ENCODE measurements around the gene ATF7IP.
"Not testable (repeated sequence)": the region's sequence is repeated elsewhere in the genome, so short reads cannot be mapped to it uniquely, and the experiment has no call there.

Gene ATF7IP

DNA sequence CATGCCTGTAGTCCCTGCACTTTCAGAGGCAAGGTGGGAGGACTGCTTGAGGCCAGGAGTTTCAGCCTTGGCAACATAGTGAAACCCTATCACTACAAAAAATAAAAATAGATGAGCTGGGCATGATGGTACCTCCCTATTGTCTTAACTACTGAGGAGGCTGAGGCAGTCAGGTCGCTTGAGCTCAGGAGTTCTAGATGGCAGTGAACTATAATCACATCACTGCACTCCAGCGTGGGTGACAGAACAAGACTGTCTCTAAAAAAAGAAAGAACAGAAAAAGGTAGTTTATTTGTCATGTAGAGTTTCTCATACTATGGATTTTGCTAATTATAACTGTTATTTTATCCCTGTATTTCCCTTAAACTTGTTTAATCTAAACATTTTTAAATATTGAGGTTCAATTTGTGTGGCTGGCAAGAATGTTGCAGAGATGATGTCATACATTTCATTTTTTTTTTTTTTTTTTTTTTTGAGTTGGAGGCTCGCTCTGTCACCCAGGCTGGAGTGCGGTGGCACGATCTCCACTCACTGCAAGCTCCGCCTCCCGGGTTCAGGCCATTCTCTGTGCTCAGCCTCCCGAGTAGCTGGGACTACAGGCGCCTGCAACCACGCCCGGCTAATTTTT lies 39.7 kb upstream of the ATF7IP start:
- H3K4me3 ChIP-seq (ENCODE audit: severe bottlenecking), result no peak overlapping the region
- DNase-seq (ENCODE audit: low spot score) (no peak), ATAC-seq (ENCODE audit: low read depth) (no peak)
- no peaks in the 10 kb centered on the region for H3K9me3 ChIP-seq (ENCODE audit: severe bottlenecking)
- no peaks in the 10 kb centered on the region for H3K36me3 ChIP-seq (ENCODE audit: low read depth)
- no peaks in the 10 kb centered on the region for H3K27me3 ChIP-seq (ENCODE audit: insufficient read depth, poor library complexity, severe bottlenecking)
- H3K4me1 ChIP-seq (ENCODE audit: insufficient read depth, poor library complexity, severe bottlenecking), result no peaks in the 10 kb centered on the region
- no peak overlapping the region for H3K27ac ChIP-seq (ENCODE audit: poor library complexity, severe bottlenecking)
- TF ChIP-seq, protein P1, sequence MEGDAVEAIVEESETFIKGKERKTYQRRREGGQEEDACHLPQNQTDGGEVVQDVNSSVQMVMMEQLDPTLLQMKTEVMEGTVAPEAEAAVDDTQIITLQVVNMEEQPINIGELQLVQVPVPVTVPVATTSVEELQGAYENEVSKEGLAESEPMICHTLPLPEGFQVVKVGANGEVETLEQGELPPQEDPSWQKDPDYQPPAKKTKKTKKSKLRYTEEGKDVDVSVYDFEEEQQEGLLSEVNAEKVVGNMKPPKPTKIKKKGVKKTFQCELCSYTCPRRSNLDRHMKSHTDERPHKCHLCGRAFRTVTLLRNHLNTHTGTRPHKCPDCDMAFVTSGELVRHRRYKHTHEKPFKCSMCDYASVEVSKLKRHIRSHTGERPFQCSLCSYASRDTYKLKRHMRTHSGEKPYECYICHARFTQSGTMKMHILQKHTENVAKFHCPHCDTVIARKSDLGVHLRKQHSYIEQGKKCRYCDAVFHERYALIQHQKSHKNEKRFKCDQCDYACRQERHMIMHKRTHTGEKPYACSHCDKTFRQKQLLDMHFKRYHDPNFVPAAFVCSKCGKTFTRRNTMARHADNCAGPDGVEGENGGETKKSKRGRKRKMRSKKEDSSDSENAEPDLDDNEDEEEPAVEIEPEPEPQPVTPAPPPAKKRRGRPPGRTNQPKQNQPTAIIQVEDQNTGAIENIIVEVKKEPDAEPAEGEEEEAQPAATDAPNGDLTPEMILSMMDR (IDR thresholded peaks at IDR 0.05; ENCODE audit: poor library complexity, severe bottlenecking), result no peak

DNA sequence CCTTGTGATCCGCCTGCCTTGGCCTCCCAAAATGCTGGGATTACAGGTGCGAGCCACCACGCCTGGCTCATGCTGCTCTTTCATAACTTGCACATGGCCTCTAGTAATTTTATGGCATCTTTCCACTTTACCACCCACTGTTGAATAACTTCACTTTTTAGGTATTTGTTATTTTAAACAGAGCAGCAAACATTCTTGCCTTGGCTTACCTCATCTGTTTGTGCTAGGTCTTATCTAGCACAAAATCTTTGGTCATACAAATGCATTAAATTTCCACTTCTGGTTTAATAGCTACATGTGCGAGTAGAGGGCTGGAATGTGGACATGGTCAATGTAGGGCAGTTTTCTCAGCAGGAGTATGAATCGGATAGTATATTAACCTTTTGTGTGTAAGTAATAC lies 38.8 kb upstream of the ATF7IP start:
- Histone ChIP-seq H3K27ac (ENCODE audit: poor library complexity, severe bottlenecking) (no peak overlapping the region), H3K4me1 (ENCODE audit: insufficient read depth, poor library complexity, severe bottlenecking) (no peaks in the 10 kb centered on the region), H3K36me3 (ENCODE audit: low read depth) (no peaks in the 10 kb centered on the region), H3K27me3 (ENCODE audit: insufficient read depth, poor library complexity, severe bottlenecking) (no peaks in the 10 kb centered on the region), H3K9me3 (ENCODE audit: severe bottlenecking) (no peaks in the 10 kb centered on the region), H3K4me3 (ENCODE audit: severe bottlenecking) (no peak overlapping the region)
- DNase-seq (ENCODE audit: low spot score) (no peak), ATAC-seq (ENCODE audit: low read depth) (no peak)
- TF ChIP-seq, protein P1 (IDR thresholded peaks at IDR 0.05; ENCODE audit: poor library complexity, severe bottlenecking), result no peak

DNA sequence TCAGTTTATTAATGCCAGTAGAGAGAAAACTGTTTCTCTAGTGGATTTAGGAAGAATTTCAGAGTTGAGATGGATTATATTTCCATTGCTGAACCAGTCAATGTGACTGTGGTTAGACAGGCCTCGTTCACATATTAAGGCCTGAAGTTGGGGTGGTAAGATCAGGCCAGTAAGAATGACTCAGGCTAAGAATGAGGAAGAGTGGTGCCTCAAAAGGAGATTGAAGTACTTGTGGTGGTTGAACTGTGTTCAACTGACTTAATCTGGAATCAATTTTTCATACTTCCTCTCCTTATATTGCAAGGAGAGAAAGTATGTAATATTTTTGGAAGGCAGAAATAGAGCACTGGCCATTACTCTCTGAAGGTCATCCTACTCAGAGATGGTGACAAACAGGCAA lies 37.8 kb upstream of the ATF7IP start:
- Histone ChIP-seq H3K27ac (ENCODE audit: poor library complexity, severe bottlenecking) (no peak overlapping the region), H3K4me3 (ENCODE audit: severe bottlenecking) (no peak overlapping the region), H3K4me1 (ENCODE audit: insufficient read depth, poor library complexity, severe bottlenecking) (no peaks in the 10 kb centered on the region), H3K36me3 (ENCODE audit: low read depth) (no peaks in the 10 kb centered on the region), H3K27me3 (ENCODE audit: insufficient read depth, poor library complexity, severe bottlenecking) (no peaks in the 10 kb centered on the region), H3K9me3 (ENCODE audit: severe bottlenecking) (no peaks in the 10 kb centered on the region)
- ATAC-seq (ENCODE audit: low read depth) (no peak), DNase-seq (ENCODE audit: low spot score) (no peak)
- TF ChIP-seq, protein P1 (IDR thresholded peaks at IDR 0.05; ENCODE audit: poor library complexity, severe bottlenecking), result no peak

DNA sequence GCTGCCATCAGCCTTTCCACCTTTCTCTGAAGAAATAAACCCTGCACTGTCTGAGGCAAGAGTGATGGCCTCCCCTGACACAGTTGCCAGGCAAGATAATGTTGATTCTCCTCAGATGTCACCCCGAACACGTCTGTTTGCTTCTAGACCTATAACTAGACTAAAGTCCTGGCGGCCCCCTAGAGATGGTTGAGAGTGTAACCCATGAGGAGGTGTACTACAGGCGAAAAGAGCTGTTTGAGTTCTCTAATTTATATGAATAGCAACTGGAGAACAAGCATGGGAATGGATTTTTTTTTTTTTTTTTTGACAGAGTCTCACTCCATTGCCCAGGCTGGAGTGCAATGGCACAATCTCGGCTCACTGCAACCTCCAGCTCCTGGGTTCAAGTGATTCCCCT lies 33.0 kb upstream of the ATF7IP start:
- H3K36me3 ChIP-seq (ENCODE audit: low read depth), result no peaks in the 10 kb centered on the region
- TF ChIP-seq, protein P1 (IDR thresholded peaks at IDR 0.05; ENCODE audit: poor library complexity, severe bottlenecking), result no peak
- no peaks in the 10 kb centered on the region for H3K4me1 ChIP-seq (ENCODE audit: insufficient read depth, poor library complexity, severe bottlenecking)
- H3K9me3 ChIP-seq (ENCODE audit: severe bottlenecking), result no peaks in the 10 kb centered on the region
- no peaks in the 10 kb centered on the region for H3K27me3 ChIP-seq (ENCODE audit: insufficient read depth, poor library complexity, severe bottlenecking)
- no peak overlapping the region for H3K27ac ChIP-seq (ENCODE audit: poor library complexity, severe bottlenecking)
- H3K4me3 ChIP-seq (ENCODE audit: severe bottlenecking), result no peak overlapping the region
- DNase-seq (ENCODE audit: low spot score), result no peak
- no peak for ATAC-seq (ENCODE audit: low read depth)

DNA sequence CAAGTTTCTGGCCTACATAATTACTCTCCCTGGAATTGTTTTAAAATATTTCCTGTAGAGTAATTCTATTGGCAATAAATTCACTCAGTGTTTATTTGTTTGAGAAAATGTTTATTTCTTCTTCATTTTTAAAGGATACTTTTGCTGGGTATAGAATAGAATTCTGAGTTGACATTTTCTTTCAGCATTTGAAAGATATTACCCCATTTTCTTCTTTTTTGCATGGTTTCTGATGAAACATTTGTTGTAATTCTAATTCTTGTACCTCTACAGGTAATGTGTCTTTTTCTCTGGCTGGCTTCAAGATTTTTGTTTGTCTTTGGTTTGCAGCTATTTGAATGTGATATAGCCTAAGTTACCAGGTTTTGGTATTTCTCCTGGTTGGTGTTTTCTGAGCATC lies 25.1 kb upstream of the ATF7IP start:
- DNase-seq (ENCODE audit: low spot score), result no peak
- H3K36me3 ChIP-seq (ENCODE audit: low read depth), result no peaks in the 10 kb centered on the region
- no peaks in the 10 kb centered on the region for H3K27me3 ChIP-seq (ENCODE audit: insufficient read depth, poor library complexity, severe bottlenecking)
- H3K9me3 ChIP-seq (ENCODE audit: severe bottlenecking), result no peaks in the 10 kb centered on the region
- H3K4me1 ChIP-seq (ENCODE audit: insufficient read depth, poor library complexity, severe bottlenecking), result no peaks in the 10 kb centered on the region
- no peak for ATAC-seq (ENCODE audit: low read depth)
- no peak overlapping the region for H3K4me3 ChIP-seq (ENCODE audit: severe bottlenecking)
- TF ChIP-seq, protein P1 (IDR thresholded peaks at IDR 0.05; ENCODE audit: poor library complexity, severe bottlenecking), result no peak
- H3K27ac ChIP-seq (ENCODE audit: poor library complexity, severe bottlenecking), result no peak overlapping the region

DNA sequence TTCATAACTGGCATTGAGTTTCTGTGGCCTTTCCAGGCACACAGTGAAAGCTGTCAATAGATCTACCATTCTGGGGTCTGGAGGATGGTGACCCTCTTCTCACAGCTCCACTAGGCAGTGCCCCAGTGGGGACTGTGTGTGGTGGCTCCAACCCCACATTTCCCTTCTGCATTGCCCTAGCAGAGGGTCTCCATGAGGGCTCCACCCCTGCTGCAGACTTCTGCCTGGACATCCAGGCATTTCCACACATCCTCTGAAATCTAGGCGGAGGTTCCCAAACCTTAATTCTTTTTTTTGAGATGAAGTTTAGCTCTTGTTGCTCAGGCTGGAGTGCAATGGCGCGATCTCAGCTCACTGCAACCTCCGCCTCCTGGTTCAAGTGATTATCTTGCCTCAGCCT lies 14.0 kb upstream of the ATF7IP start:
- not testable (repeated sequence) for H3K27me3 ChIP-seq (ENCODE audit: insufficient read depth, poor library complexity, severe bottlenecking); H3K4me1 ChIP-seq (ENCODE audit: insufficient read depth, poor library complexity, severe bottlenecking); H3K27ac ChIP-seq (ENCODE audit: poor library complexity, severe bottlenecking); ATAC-seq (ENCODE audit: low read depth); H3K36me3 ChIP-seq (ENCODE audit: low read depth); H3K9me3 ChIP-seq (ENCODE audit: severe bottlenecking); H3K4me3 ChIP-seq (ENCODE audit: severe bottlenecking); DNase-seq (ENCODE audit: low spot score)

DNA sequence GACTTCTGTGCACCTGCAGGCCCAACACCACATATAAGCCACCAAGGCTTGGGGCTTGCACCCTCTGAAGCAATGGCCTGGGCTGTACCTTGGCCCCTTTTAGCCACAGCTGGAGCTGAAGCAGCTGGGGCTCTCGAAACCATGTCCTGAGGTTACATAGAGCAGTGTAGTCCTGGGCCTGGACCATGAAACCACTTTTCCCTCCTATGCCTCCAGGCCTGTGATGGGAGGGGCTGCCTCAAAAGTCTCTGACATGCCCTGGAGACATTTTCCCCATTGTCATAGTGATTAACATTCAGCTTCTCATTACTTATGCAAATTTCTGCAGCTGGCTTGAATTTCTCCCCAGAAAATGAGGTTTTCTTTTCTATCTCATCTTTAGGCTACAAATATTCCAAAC lies 13.4 kb upstream of the ATF7IP start:
- H3K27me3 ChIP-seq (ENCODE audit: insufficient read depth, poor library complexity, severe bottlenecking); H3K4me1 ChIP-seq (ENCODE audit: insufficient read depth, poor library complexity, severe bottlenecking); H3K4me3 ChIP-seq (ENCODE audit: severe bottlenecking); ATAC-seq (ENCODE audit: low read depth); H3K36me3 ChIP-seq (ENCODE audit: low read depth); DNase-seq (ENCODE audit: low spot score); H3K27ac ChIP-seq (ENCODE audit: poor library complexity, severe bottlenecking); H3K9me3 ChIP-seq (ENCODE audit: severe bottlenecking): not testable (repeated sequence)
